AG09319 (cell line): Measurements from ENCODE around the gene SH2D3C.

ENCODE experiments used
- DNase-seq: peaks from one replicate; pipeline ENCODE4 v3.0.0-alpha.2; 2010; ENCODE audit warnings: low read depth; ENCODE audit errors: extremely low read depth
- TF ChIP-seq, protein P1 (sequence below): IDR thresholded peaks from 2 replicates; pipeline ENCODE4 v1.5.1; 2011; ENCODE audit warnings: low read depth, mild to moderate bottlenecking, inconsistent platforms, low read length, moderate library complexity

The SH2D3C gene

DNA sequence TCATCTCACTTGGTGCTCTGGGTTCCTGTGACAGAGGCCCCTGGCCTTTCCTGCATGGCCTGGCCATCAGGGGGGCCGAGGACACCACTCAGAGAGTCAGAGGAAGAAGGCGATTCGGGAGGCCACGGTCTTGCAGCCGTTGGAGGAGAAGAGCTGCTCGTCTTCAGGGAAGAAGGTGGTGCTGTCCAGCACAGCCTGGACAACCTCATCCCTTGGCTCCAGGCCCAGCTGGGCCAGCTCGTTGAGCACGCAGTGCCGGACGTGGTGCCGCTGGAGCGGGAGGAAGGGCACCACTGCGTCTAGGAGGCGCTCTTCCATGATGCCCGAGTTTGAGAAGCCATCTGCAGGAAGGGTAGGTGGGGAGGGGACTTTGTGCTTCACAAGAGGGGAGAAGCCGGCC is 46.5 kb downstream of the SH2D3C start:
- no peak for DNase-seq
- TF ChIP-seq, protein P1, sequence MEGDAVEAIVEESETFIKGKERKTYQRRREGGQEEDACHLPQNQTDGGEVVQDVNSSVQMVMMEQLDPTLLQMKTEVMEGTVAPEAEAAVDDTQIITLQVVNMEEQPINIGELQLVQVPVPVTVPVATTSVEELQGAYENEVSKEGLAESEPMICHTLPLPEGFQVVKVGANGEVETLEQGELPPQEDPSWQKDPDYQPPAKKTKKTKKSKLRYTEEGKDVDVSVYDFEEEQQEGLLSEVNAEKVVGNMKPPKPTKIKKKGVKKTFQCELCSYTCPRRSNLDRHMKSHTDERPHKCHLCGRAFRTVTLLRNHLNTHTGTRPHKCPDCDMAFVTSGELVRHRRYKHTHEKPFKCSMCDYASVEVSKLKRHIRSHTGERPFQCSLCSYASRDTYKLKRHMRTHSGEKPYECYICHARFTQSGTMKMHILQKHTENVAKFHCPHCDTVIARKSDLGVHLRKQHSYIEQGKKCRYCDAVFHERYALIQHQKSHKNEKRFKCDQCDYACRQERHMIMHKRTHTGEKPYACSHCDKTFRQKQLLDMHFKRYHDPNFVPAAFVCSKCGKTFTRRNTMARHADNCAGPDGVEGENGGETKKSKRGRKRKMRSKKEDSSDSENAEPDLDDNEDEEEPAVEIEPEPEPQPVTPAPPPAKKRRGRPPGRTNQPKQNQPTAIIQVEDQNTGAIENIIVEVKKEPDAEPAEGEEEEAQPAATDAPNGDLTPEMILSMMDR: no peak

DNA sequence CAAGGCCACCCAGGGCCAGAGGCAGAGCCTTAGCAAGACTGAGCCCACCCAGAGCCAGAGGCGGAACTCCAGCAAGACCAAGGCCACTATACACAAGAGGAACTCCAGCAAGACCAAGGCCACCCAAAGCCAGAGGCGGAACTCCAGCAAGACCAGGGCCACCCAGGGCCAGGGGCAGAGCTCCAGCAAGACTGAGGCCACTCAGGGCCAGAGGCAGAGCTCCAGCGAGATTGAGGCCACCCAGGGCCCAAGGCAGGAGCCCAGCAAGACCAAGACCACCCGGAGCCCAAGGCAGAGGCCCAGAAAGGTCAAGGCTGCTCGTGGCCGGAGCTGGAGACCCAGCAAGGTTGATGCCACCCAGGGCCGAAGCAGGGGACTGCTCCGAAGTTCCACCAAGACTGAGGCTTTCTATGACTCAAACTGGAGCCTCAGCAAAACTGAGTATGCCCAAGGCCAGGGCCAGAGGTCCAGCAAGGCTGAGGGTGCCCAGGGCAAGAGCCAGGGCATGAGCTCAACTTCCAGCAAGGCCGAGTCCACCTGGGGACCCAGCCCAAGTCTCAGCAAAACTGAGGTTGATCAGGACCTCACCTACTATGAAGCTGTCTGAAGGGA is 47.6 kb downstream of the SH2D3C start:
- TF ChIP-seq, protein P1: no peak
- DNase-seq: no peak

DNA sequence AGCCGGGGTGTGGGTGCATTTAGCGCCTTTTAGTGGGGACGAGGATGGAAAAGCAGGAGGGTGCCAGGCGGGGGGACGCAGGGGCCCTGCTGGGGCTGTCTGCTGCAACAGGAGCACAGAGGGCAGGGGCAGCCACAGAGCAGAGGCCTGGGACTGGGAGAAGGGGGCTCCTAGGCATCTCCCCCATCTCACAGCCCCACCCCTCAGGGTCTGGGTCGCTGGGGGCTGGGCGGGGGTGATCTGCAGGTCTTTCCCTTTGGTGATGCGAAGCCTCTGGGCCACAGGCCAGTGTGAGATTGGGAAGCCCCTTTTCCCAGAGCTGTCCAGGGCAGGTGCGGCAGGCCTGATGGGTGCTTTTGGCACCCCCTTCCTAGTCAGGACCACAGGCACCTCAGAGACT is 48.2 kb downstream of the SH2D3C start:
- TF ChIP-seq, protein P1: no peak
- no peak for DNase-seq

DNA sequence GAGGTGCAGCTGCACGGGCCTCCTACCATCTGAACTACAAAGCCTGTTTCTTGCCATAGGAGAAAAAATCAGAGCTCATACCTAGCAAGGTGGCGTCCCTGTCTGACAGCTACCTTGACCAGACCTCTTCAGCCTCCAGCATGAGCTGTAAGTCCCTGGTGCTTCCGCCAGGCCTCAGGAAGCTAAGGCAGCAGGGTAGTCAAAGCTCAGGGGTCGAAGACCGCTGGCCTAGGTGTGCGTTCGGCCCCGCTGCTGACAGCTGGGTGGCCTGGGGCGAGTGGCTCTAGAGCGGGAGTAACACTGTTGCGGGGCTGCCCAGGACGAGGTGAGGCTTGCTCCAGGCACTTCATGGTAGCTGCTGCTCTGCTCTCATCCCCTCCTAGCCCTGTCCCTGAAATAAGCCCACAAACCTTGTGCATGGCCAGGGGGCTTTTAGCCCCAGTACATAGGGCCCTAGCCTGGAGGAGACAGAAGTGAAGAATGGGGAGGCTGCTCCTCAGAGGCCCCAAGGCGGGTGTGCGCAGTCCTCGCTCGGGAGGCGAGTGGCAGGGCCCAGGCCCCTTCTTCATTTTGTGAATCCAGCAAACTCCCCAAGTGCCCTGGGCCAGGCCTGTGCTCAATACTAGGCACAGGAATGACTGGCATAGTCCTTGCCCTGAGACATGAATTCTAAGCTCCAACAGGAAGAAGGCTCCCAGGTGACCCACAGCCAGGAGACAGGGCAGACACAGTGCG is 48.8 kb downstream of the SH2D3C start:
- TF ChIP-seq, protein P1: no peak
- no peak for DNase-seq

DNA sequence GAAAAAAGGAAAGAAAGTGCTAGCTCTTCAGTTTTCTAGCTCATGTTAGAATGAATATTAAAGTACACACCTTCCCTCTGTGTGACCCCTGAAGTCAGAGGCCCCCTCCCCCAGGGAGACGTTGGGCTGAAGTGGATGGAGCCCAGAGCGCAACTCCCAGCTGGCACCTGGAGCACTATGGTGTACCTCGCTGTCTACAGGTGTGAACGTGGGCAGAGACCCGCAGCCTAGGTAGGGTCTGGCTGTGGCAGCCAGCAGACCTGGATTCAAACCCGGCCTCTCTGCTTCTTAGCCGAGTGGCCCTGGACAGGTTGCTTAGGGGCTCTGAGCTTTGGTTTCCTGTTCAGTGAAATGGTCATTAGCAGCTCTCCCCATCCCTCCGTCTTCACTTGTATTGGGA is 49.7 kb downstream of the SH2D3C start:
- DNase-seq: no peak

DNA sequence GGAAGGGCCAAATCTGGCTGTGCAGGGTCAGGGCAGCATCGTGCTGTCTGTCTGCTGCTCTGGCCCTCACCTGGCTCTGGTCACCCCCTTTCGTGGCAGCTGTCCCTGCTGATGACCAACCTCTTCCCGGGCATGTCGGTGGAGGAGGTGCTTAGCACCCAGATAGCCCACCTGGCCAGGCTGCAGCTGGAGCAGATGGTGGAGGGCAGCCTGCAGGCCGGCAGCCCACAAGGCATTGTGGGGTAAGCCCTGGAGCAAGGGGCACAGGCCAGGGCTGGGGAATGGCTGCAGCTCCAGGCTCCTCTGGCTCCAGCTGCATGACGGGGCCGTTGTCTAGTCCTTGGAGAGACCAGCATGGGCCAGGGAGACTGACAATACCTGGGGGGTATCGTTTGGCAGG is 51.6 kb downstream of the SH2D3C start:
- no peak for DNase-seq
- TF ChIP-seq, protein P1: no peak

More for the DNA sequence above, 49.7 kb downstream of the SH2D3C start:
- TF ChIP-seq, protein P1: no peak

DNA sequence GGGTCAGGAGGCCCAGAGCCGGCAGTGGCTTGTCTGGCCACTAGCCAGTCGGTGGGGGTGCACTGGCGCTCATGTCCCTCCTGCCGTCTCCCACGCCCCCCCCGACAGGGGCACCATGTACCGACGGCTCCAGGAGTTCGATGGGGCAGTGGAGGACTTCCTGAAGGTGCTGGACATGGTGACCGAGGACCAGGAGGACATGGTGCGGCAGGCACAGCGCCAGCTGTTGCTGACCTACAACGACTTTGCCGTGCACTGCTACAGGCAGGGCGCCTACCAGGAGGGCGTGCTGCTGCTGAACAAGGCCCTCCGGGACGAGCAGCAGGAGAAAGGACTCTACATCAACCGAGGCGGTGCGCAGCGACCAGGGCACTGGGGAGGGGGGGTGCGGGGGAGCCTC is 54.5 kb downstream of the SH2D3C start:
- DNase-seq: no peak
- TF ChIP-seq, protein P1: no peak
